HepG2 (cell line): ENCODE measurements around the gene ANTKMT. TPM values are rescaled to one million over a fixed set of nuclear protein-coding genes. Genes with fewer than 3 reads are reported as not detected.

Experiments
- ARNT ChIP-seq: fragments of 450-650 bp; IDR thresholded peaks from 2 replicates; pipeline ENCODE4 v1.6.1; 2017
- ATF7-NPFF ChIP-seq: sonication (generic); formaldehyde crosslinking; IDR thresholded peaks from 2 replicates; pipeline ENCODE4 v1.8.1; 2023; ENCODE audit warnings: mild to moderate bottlenecking, low read depth, missing genetic modification reagents, moderate library complexity
- BRF2 ChIP-seq: sonication (generic); formaldehyde crosslinking; IDR thresholded peaks from 2 replicates; pipeline ENCODE4 v1.8.1; 2022; ENCODE audit warnings: mild to moderate bottlenecking, missing genetic modification reagents
- CHD2 ChIP-seq: IDR thresholded peaks from 2 replicates; pipeline ENCODE4 v1.6.1; 2011; ENCODE audit warnings: low read depth, low read length, improper control_type of control experiment
- HES4 ChIP-seq: sonication (generic); formaldehyde crosslinking; IDR thresholded peaks from 2 replicates; pipeline ENCODE4 v1.9.0; 2021; ENCODE audit warnings: mild to moderate bottlenecking, missing genetic modification reagents, borderline replicate concordance
- KLF9 ChIP-seq: IDR thresholded peaks from 2 replicates; pipeline ENCODE4 v1.6.1; 2016; ENCODE audit warnings: low read depth
- MAX ChIP-seq: IDR thresholded peaks from 2 replicates; pipeline ENCODE4 v1.6.1; 2012; ENCODE audit warnings: inconsistent platforms
- MXD3 ChIP-seq: IDR thresholded peaks from 2 replicates; pipeline ENCODE4 v1.6.1; 2016; ENCODE audit warnings: mild to moderate bottlenecking, missing biosample characterization, missing genetic modification reagents
- NCOA5 ChIP-seq: sonication (generic); formaldehyde crosslinking; IDR thresholded peaks from 2 replicates; pipeline ENCODE4 v1.4.0; 2020; ENCODE audit warnings: missing genetic modification reagents
- NONO ChIP-seq, 2 experiments: fragments of 450-650 bp in 1 of 2; sonication (generic) in 1 of 2; formaldehyde crosslinking in 1 of 2; IDR thresholded peaks in 1 of 2; conservative IDR thresholded peaks in 1 of 2; 2 replicates each; pipeline versions ENCODE4 v1.6.1 to v1.8.0; 2017 to 2022; ENCODE audit warnings: mild to moderate bottlenecking in 1 of 2, missing genetic modification reagents in 1 of 2, moderate library complexity in 1 of 2
- SOX13 ChIP-seq, 3 experiments: fragments of 450-650 bp in 1 of 3; sonication (generic) in 1 of 3; formaldehyde crosslinking in 1 of 3; IDR thresholded peaks in 2 of 3; conservative IDR thresholded peaks in 1 of 3; 2 replicates each; pipeline versions ENCODE4 v1.5.0 to v1.6.1; 2016 to 2020; ENCODE audit warnings: antibody characterized with exemption in 1 of 3, mild to moderate bottlenecking in 1 of 3, missing compliant biosample characterization in 1 of 3, missing genetic modification reagents in 1 of 3, moderate library complexity in 1 of 3
- SRY ChIP-seq: sonication (generic); formaldehyde crosslinking; IDR thresholded peaks from 2 replicates; pipeline ENCODE4 v1.8.0; 2022; ENCODE audit warnings: mild to moderate bottlenecking, missing genetic modification reagents
- TAF1 ChIP-seq: sonication (generic); formaldehyde crosslinking; IDR thresholded peaks from 2 replicates; pipeline ENCODE4 v1.4.0; 2020; ENCODE audit warnings: missing genetic modification reagents
- TFDP2 ChIP-seq: sonication (generic); formaldehyde crosslinking; IDR thresholded peaks from 2 replicates; pipeline ENCODE4 v1.4.0; 2020; ENCODE audit warnings: missing genetic modification reagents
- ZBTB2 ChIP-seq: sonication (generic); formaldehyde crosslinking; IDR thresholded peaks from 2 replicates; pipeline ENCODE4 v1.8.0; 2022; ENCODE audit warnings: low read depth, missing genetic modification reagents
- ZNF230 ChIP-seq: sonication (generic); formaldehyde crosslinking; IDR thresholded peaks from 2 replicates; pipeline ENCODE4 v1.4.0; 2020; ENCODE audit warnings: mild to moderate bottlenecking, missing genetic modification reagents
- ZNF331 ChIP-seq: sonication (generic); formaldehyde crosslinking; IDR thresholded peaks from 2 replicates; pipeline ENCODE4 v1.4.0; 2020; ENCODE audit warnings: missing genetic modification reagents
- ZNF337 ChIP-seq: sonication (generic); formaldehyde crosslinking; IDR thresholded peaks from 2 replicates; pipeline ENCODE4 v1.5.1; 2020; ENCODE audit warnings: missing genetic modification reagents, low read depth, mild to moderate bottlenecking, borderline replicate concordance
- ZNF510 ChIP-seq: sonication (generic); formaldehyde crosslinking; IDR thresholded peaks from 2 replicates; pipeline ENCODE4 v1.4.0; 2020; ENCODE audit warnings: low read depth, mild to moderate bottlenecking, missing genetic modification reagents
- ZNF660 ChIP-seq: sonication (generic); formaldehyde crosslinking; IDR thresholded peaks from 2 replicates; pipeline ENCODE4 v1.5.1; 2020; ENCODE audit warnings: mild to moderate bottlenecking, low read depth, missing genetic modification reagents, borderline replicate concordance
- ZNF674 ChIP-seq: sonication (generic); formaldehyde crosslinking; IDR thresholded peaks from 2 replicates; pipeline ENCODE4 v1.5.0; 2020; ENCODE audit warnings: low read depth, mild to moderate bottlenecking, missing genetic modification reagents
- ZNF776 ChIP-seq: sonication (generic); formaldehyde crosslinking; IDR thresholded peaks from 2 replicates; pipeline ENCODE4 v1.4.0; 2020; ENCODE audit warnings: mild to moderate bottlenecking, missing genetic modification reagents
- ZNF784 ChIP-seq: sonication (generic); formaldehyde crosslinking; IDR thresholded peaks from 2 replicates; pipeline ENCODE4 v1.5.1; 2020; ENCODE audit warnings: missing genetic modification reagents, mild to moderate bottlenecking, borderline replicate concordance
- polyA plus RNA-seq, 8 experiments: library from polyadenylated mRNA; depleted of rRNA in 3 of 8; stranded (reverse) in 7 of 8; unstranded in 1 of 8; fragments of >200 nt; fragmentation: Illumina TruSeq in 4 of 8; extraction: Trizol in 4 of 8; gene quantifications; 2 replicates each; pipeline versions ENCODE4 v1.2.1 to v1.2.3, GENCODE V29; 2011 to 2016; ENCODE audit warnings: low read depth in 4 of 8, missing spikeins in 1 of 8, mixed read lengths in 1 of 8; ENCODE audit not compliant: insufficient read depth in 1 of 8
- total RNA-seq, 5 experiments: library from RNA; depleted of rRNA; stranded (reverse); fragments of >200 nt; fragmentation: Illumina TruSeq; extraction: Trizol; gene quantifications; 2 replicates each; pipeline ENCODE4 v1.2.3, GENCODE V29; 2016; ENCODE audit warnings: low read depth in 1 of 5

The ANTKMT gene
- total and polyA plus RNA-seq, 2 of the 13 experiments (the other 11 are each of a cell fraction or from before 2014, with no cell fraction given) = 7.5 to 47.8 TPM

- TF ChIP-seq BRF2 (CRISPR knock-in tag) = no peak
- TF ChIP-seq ZNF337 (CRISPR knock-in tag) = peak; percentile 62; the same call in 1 of the 2 replicates
- TF ChIP-seq NCOA5 = no peak
- TF ChIP-seq MAX = peak; percentile 42; the same call in 1 of the 2 replicates
- peak; percentile 64; the same call in 1 of the 2 replicates for TF ChIP-seq ZNF784
- peak; percentile 79 for TF ChIP-seq SRY (CRISPR knock-in tag)
- peak; percentile 33; the same call in 1 of the 2 replicates for TF ChIP-seq ZNF674 (CRISPR knock-in tag)
- TF ChIP-seq ZNF331 (CRISPR knock-in tag) = 0 out of 2 replicates have a peak, but pooled peaks have one; percentile 37
- TF ChIP-seq TFDP2 = no peak; the same call in 1 of the 2 replicates
- no peak for TF ChIP-seq ZNF660
- peak; percentile 47; the same call in 1 of the 2 replicates for TF ChIP-seq ZNF230 (CRISPR knock-in tag)
- TF ChIP-seq MXD3 (CRISPR knock-in tag) = 0 out of 2 replicates have a peak, but pooled peaks have one; percentile 36
- TF ChIP-seq SOX13 (IDR thresholded peaks at IDR 0.05) = no peak
- TF ChIP-seq SOX13 (CRISPR knock-in tag; conservative IDR thresholded peaks at IDR 0.05 in 1 of 2, IDR thresholded peaks at IDR 0.05 in 1 of 2) = 0 out of 4 replicates have a peak, but pooled peaks of 1 of the 2 experiments have one; percentile 12
- peak; percentile 65 for TF ChIP-seq ZBTB2 (CRISPR knock-in tag)
- no peak for TF ChIP-seq CHD2
- no peak for TF ChIP-seq NONO (IDR thresholded peaks at IDR 0.05)
- TF ChIP-seq NONO (CRISPR knock-in tag; conservative IDR thresholded peaks at IDR 0.05) = peak; percentile 77
- TF ChIP-seq ZNF510 (CRISPR knock-in tag) = no peak
- TF ChIP-seq TAF1 = peak; percentile 56
- peak; percentile 59 for TF ChIP-seq ZNF776 (CRISPR knock-in tag)
- TF ChIP-seq KLF9 (CRISPR knock-in tag) = peak; percentile 77; the same call in 1 of the 2 replicates
- TF ChIP-seq ATF7-NPFF (CRISPR knock-in tag) = peak; percentile 71
- TF ChIP-seq ARNT = no peak
- TF ChIP-seq HES4 = no peak
Measured at GRCh38 chr16:678858-679813, 41.8 kb upstream of the ANTKMT start (continued).
